OCI-LY3 (cell line): ENCODE data around the gene ACLY.

ENCODE experiments used
- H2AFZ ChIP-seq: fragments of 200-600, 300-600 bp; shearing (Covaris generic); 2 replicates; pipeline ENCODE4 v1.6.0; 2014; ENCODE audit warnings: antibody characterized with exemption, low read depth, low read length
- H3K27ac ChIP-seq: fragments of 200-600, 300-600 bp; sonication (generic); 2 replicates; pipeline ENCODE4 v1.5.1; 2014; ENCODE audit warnings: mild to moderate bottlenecking, low read length, moderate library complexity, mixed read lengths
- H3K27me3 ChIP-seq: fragments of 200-600, 300-600 bp; sonication (generic); 2 replicates; pipeline ENCODE4 v1.6.1; 2014; ENCODE audit warnings: low read depth, low read length, mixed read lengths
- H3K36me3 ChIP-seq: fragments of 200-600, 300-600 bp; sonication (generic); replicated peaks from 2 replicates; pipeline ENCODE3; 2014; ENCODE audit warnings: low read depth, low read length, mixed read lengths
- H3K4me1 ChIP-seq: fragments of 300-600, 200-600 bp; sonication (generic); 2 replicates; pipeline ENCODE4 v1.6.1; 2014; ENCODE audit warnings: low read length, mixed read lengths
- H3K4me2 ChIP-seq: fragments of 200-600, 300-600 bp; sonication (generic); 2 replicates; pipeline ENCODE4 v1.6.1; 2014; ENCODE audit warnings: low read length, mixed read lengths
- H3K4me3 ChIP-seq: fragments of 300-600, 200-600 bp; sonication (generic); 2 replicates; pipeline ENCODE4 v1.5.1; 2014; ENCODE audit warnings: antibody characterized with exemption, mild to moderate bottlenecking, low read length, moderate library complexity
- H3K79me2 ChIP-seq: fragments of 300-600, 200-600 bp; shearing (Covaris generic); 2 replicates; pipeline ENCODE4 v1.6.1; 2014; ENCODE audit warnings: mild to moderate bottlenecking, low read length, mixed read lengths
- H3K9ac ChIP-seq: fragments of 300-600, 200-600 bp; shearing (Covaris generic); 2 replicates; pipeline ENCODE4 v1.6.0; 2014; ENCODE audit warnings: mild to moderate bottlenecking, low read length, moderate library complexity
- H3K9me3 ChIP-seq: fragments of 200-600, 300-600 bp; shearing (Covaris generic); 2 replicates; pipeline ENCODE4 v1.6.1; 2014; ENCODE audit warnings: low read length, mixed read lengths; ENCODE audit not compliant: insufficient read depth
- H4K20me1 ChIP-seq: fragments of 200-600, 300-600 bp; sonication (generic); 2 replicates; pipeline ENCODE4 v1.6.1; 2016; ENCODE audit warnings: low read length, mixed read lengths; ENCODE audit not compliant: insufficient read depth
- EZH2phosphoT487 ChIP-seq: fragments of 200-600 bp; shearing (Covaris generic); IDR thresholded peaks from 2 replicates; pipeline ENCODE4 v1.6.1; 2018; ENCODE audit warnings: antibody characterized with exemption, mixed run types, low read depth
- TF ChIP-seq, protein P1 (sequence below): fragments of 200-600, 300-600 bp; sonication (generic); IDR thresholded peaks from 2 replicates; pipeline ENCODE4 v1.5.1; 2014; ENCODE audit warnings: antibody characterized with exemption, low read length, low read depth

Gene ACLY

DNA sequence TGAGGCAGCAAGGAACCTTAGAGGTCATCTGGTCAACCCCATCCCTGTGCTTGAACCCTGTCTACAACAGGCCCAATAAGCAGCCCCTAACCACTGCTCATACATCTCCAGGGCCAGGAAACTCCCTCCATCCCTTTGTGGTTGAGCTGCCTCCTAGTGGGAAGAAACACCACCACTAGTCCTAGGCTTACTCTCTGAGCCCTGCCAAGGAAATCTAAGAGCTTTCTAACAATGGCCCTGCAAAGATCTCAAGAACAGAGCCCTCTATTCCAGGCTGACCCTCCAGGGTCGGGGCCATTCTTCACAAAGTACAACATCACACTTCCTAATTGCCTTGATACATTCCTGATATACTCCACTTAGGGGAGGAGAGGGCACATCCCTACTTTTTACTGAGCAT lies 5.8 kb downstream of the ACLY start:
- Histone ChIP-seq H4K20me1 (peaks cover 47% of the 10 kb centered on the region), H3K27ac (no peak overlapping the region), H3K36me3 (peaks cover 65% of the 10 kb centered on the region)

GRCh38 chr17:41910701-41911391 lies 7.9 kb downstream of the ACLY start:
- H3K27me3 ChIP-seq, result no peaks in the 10 kb centered on the region
- no peak overlapping the region for H3K9ac ChIP-seq
- H2AFZ ChIP-seq, result no peak overlapping the region
- H3K79me2 ChIP-seq, result peaks cover 57% of the 10 kb centered on the region
- H3K36me3 ChIP-seq, result peaks cover 77% of the 10 kb centered on the region
- peaks cover 34% of the 10 kb centered on the region for H4K20me1 ChIP-seq
- no peak for TF ChIP-seq EZH2phosphoT487
- TF ChIP-seq, protein P1, sequence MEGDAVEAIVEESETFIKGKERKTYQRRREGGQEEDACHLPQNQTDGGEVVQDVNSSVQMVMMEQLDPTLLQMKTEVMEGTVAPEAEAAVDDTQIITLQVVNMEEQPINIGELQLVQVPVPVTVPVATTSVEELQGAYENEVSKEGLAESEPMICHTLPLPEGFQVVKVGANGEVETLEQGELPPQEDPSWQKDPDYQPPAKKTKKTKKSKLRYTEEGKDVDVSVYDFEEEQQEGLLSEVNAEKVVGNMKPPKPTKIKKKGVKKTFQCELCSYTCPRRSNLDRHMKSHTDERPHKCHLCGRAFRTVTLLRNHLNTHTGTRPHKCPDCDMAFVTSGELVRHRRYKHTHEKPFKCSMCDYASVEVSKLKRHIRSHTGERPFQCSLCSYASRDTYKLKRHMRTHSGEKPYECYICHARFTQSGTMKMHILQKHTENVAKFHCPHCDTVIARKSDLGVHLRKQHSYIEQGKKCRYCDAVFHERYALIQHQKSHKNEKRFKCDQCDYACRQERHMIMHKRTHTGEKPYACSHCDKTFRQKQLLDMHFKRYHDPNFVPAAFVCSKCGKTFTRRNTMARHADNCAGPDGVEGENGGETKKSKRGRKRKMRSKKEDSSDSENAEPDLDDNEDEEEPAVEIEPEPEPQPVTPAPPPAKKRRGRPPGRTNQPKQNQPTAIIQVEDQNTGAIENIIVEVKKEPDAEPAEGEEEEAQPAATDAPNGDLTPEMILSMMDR, result no peak
- H3K4me2 ChIP-seq, result no peak overlapping the region
- H3K4me3 ChIP-seq, result no peak overlapping the region
- H3K27ac ChIP-seq, result no peak overlapping the region
- no peaks in the 10 kb centered on the region for H3K9me3 ChIP-seq
- H3K4me1 ChIP-seq, result no peaks in the 10 kb centered on the region

More for the DNA sequence above, 5.8 kb downstream of the ACLY start:
- H2AFZ ChIP-seq, result no peak overlapping the region
- no peak overlapping the region for H3K4me2 ChIP-seq
- no peak overlapping the region for H3K4me3 ChIP-seq
- no peaks in the 10 kb centered on the region for H3K27me3 ChIP-seq
- H3K79me2 ChIP-seq, result peaks cover 75% of the 10 kb centered on the region
- TF ChIP-seq EZH2phosphoT487, result no peak
- TF ChIP-seq, protein P1, result no peak
- no peak overlapping the region for H3K9ac ChIP-seq
- no peaks in the 10 kb centered on the region for H3K9me3 ChIP-seq
- peaks cover 7% of the 10 kb centered on the region for H3K4me1 ChIP-seq

GRCh38 chr17:41909088-41909487 lies 9.7 kb downstream of the ACLY start:
- Histone ChIP-seq H3K27ac (no peak overlapping the region), H3K4me3 (no peak overlapping the region), H3K36me3 (peaks cover 89% of the 10 kb centered on the region), H3K9ac (no peak overlapping the region), H3K4me2 (no peak overlapping the region), H3K27me3 (no peaks in the 10 kb centered on the region), H3K9me3 (no peaks in the 10 kb centered on the region), H3K79me2 (peaks cover 40% of the 10 kb centered on the region), H4K20me1 (peaks cover 17% of the 10 kb centered on the region), H2AFZ (no peak overlapping the region), H3K4me1 (no peaks in the 10 kb centered on the region)
- no peak for TF ChIP-seq EZH2phosphoT487
- TF ChIP-seq, protein P1, result no peak

GRCh38 chr17:41907633-41908539 lies 10.9 kb downstream of the ACLY start:
- peaks cover 4% of the 10 kb centered on the region for H4K20me1 ChIP-seq

More at GRCh38 chr17:41907633-41908539, 10.9 kb downstream of the ACLY start:
- H2AFZ ChIP-seq, result no peak overlapping the region
- H3K9ac ChIP-seq, result no peak overlapping the region
- H3K27ac ChIP-seq, result no peak overlapping the region
- peaks cover 82% of the 10 kb centered on the region for H3K36me3 ChIP-seq
- no peaks in the 10 kb centered on the region for H3K9me3 ChIP-seq
- H3K79me2 ChIP-seq, result peaks cover 28% of the 10 kb centered on the region
- no peak overlapping the region for H3K4me3 ChIP-seq
- H3K4me2 ChIP-seq, result no peak overlapping the region
- no peaks in the 10 kb centered on the region for H3K27me3 ChIP-seq
- no peak for TF ChIP-seq EZH2phosphoT487
- TF ChIP-seq, protein P1, result no peak
- no peaks in the 10 kb centered on the region for H3K4me1 ChIP-seq
